Parathyroid adenoma (tissue), 2 donors: ENCODE results near the gene SPDYE6.
A peak's percentile ranks its signal among the peaks of the same experiment; 100 is the strongest.
"Not testable (repeated sequence)": the region's sequence is repeated elsewhere in the genome, so short reads cannot be mapped to it uniquely, and the experiment has no call there.

ENCODE experiments used
- H2AFZ ChIP-seq: fragments of 300-600 bp; sonication (generic); one replicate; pipeline ENCODE4 v1.7.0; 2017; ENCODE audit warnings: antibody characterized with exemption, mild to moderate bottlenecking
- H3K27ac ChIP-seq: fragments of 300-600 bp; sonication (generic); one replicate; pipeline ENCODE4 v1.7.0; 2017
- H3K27me3 ChIP-seq: fragments of 300-600 bp; sonication (generic); one replicate; pipeline ENCODE4 v1.7.0; 2017; ENCODE audit warnings: low read length; ENCODE audit not compliant: control insufficient read depth, insufficient read depth
- H3K36me3 ChIP-seq: fragments of 300-600 bp; sonication (generic); one replicate; pipeline ENCODE4 v1.7.0; 2017; ENCODE audit warnings: low read length; ENCODE audit not compliant: control insufficient read depth, insufficient read depth
- H3K4me1 ChIP-seq: fragments of 300-600 bp; sonication (generic); one replicate; pipeline ENCODE4 v1.7.0; 2017; ENCODE audit warnings: control low read depth
- H3K4me2 ChIP-seq: fragments of 300-600 bp; sonication (generic); one replicate; pipeline ENCODE4 v1.7.0; 2017; ENCODE audit warnings: low read length
- H3K4me3 ChIP-seq: fragments of 300-600 bp; sonication (generic); one replicate; pipeline ENCODE4 v1.7.0; 2017; ENCODE audit warnings: low read depth, low read length
- H3K79me2 ChIP-seq: fragments of 300-600 bp; sonication (generic); one replicate; pipeline ENCODE4 v1.7.0; 2017; ENCODE audit warnings: control low read depth
- H3K9ac ChIP-seq: fragments of 300-600 bp; sonication (generic); one replicate; pipeline ENCODE4 v1.7.0; 2017; ENCODE audit warnings: mild to moderate bottlenecking
- H3K9me3 ChIP-seq: fragments of 300-600 bp; sonication (generic); one replicate; pipeline ENCODE4 v1.7.0; 2017; ENCODE audit warnings: low read length; ENCODE audit not compliant: control insufficient read depth
- TF ChIP-seq, protein P1 (sequence below): fragments of 300-600 bp; sonication (generic); IDR thresholded peaks from one replicate; pipeline ENCODE4 v1.7.0; 2017; ENCODE audit warnings: antibody characterized with exemption, mild to moderate bottlenecking
- donor health status: primary hyperparathyroidism.

SPDYE6 gene

DNA sequence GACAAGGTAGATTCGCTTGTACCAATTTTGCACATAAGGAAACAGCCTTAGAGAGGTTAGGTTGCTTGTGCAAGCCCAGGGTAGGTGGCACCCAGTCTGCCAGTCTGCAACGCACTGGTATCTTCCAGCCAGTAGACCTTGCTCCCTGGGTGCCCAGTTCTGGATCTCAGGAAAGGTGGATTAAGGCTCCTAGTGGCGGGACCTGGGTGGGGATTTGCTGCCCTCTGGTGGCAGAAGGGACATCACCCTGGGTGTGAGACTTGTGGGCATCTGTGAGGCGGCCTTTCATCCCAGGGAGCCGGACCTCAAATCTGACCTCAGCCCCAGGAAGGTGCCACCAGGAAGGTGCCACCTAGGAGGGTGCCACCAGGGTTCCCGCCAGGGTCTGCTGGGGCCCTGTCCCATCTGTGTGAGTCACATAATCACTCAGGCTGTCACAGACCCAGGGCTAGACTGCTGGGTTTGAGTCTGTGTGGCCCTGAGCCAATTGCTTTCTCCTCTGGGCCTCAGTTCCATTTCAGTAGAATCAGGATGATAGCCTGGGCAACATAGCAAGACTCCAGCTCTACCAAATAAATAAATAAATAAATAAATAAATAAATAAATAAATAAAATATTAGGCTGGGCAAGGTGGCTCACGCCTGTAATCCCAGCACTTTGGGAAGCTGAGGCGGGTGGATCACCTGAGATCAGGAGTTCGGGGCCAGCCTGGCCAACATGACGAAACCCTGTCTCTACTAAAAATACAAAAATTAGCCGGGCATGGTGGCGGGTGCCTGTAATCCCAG lies 34.6 kb upstream of the SPDYE6 start:
- no peaks in the 10 kb centered on the region for H3K36me3 ChIP-seq
- no peaks in the 10 kb centered on the region for H3K9me3 ChIP-seq
- H3K27ac ChIP-seq: no peak overlapping the region
- no peaks in the 10 kb centered on the region for H3K79me2 ChIP-seq
- no peak overlapping the region for H2AFZ ChIP-seq
- H3K4me3 ChIP-seq: no peak overlapping the region
- no peak overlapping the region for H3K9ac ChIP-seq
- H3K27me3 ChIP-seq: no peaks in the 10 kb centered on the region
- H3K4me1 ChIP-seq: peaks cover 3% of the 10 kb centered on the region
- TF ChIP-seq, protein P1, sequence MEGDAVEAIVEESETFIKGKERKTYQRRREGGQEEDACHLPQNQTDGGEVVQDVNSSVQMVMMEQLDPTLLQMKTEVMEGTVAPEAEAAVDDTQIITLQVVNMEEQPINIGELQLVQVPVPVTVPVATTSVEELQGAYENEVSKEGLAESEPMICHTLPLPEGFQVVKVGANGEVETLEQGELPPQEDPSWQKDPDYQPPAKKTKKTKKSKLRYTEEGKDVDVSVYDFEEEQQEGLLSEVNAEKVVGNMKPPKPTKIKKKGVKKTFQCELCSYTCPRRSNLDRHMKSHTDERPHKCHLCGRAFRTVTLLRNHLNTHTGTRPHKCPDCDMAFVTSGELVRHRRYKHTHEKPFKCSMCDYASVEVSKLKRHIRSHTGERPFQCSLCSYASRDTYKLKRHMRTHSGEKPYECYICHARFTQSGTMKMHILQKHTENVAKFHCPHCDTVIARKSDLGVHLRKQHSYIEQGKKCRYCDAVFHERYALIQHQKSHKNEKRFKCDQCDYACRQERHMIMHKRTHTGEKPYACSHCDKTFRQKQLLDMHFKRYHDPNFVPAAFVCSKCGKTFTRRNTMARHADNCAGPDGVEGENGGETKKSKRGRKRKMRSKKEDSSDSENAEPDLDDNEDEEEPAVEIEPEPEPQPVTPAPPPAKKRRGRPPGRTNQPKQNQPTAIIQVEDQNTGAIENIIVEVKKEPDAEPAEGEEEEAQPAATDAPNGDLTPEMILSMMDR: peak; percentile 94
- no peak overlapping the region for H3K4me2 ChIP-seq

DNA sequence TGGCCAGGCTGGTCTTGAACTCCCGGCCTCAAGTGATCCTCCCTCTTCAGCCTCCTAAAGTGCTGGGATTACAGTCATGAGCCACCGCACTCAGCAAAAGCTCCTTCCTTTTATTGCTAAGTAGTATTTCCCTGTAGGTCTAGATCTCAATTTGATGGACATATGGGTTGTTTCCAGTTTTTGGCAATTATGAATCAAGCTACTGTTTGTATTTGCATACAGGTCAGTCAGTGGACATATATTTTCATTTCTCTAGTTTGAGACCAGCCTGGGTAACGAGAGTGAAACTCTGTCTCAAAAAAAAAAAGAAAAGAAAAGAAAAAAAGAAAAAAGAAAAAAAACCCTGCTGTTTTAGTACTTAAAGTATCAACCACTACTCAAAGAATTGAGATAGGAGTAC lies 33.6 kb upstream of the SPDYE6 start:
- TF ChIP-seq, protein P1: no peak
- Histone ChIP-seq H3K27me3 (no peaks in the 10 kb centered on the region), H3K4me3 (no peak overlapping the region), H2AFZ (no peak overlapping the region), H3K36me3 (no peaks in the 10 kb centered on the region), H3K4me1 (no peaks in the 10 kb centered on the region), H3K9ac (no peak overlapping the region), H3K9me3 (no peaks in the 10 kb centered on the region), H3K27ac (no peak overlapping the region), H3K4me2 (no peak overlapping the region), H3K79me2 (no peaks in the 10 kb centered on the region)

DNA sequence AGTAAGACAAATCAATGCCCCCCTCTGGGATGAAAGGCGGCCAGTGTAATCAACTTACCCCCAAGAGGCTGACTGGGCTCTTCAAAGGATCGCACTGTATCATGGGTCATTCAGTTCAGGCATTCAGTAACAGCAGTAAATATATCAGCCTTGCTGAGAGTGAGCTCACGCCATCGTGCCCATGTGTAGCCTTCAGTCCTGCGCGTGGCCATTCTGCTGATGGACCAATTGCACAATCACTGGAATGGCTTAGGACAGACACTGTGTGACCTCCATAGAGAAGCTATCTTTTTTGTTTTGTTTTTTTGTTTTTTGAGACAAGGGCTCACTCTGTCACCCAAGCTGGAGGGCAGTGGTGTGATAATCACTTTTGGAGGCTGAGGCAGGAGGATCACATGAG lies 30.8 kb upstream of the SPDYE6 start:
- TF ChIP-seq, protein P1: no peak
- no peaks in the 10 kb centered on the region for H3K9me3 ChIP-seq
- no peak overlapping the region for H3K9ac ChIP-seq
- H3K27ac ChIP-seq: no peak overlapping the region
- H2AFZ ChIP-seq: no peak overlapping the region
- no peaks in the 10 kb centered on the region for H3K27me3 ChIP-seq
- H3K79me2 ChIP-seq: no peaks in the 10 kb centered on the region
- H3K4me2 ChIP-seq: no peak overlapping the region
- H3K36me3 ChIP-seq: no peaks in the 10 kb centered on the region
- no peaks in the 10 kb centered on the region for H3K4me1 ChIP-seq
- no peak overlapping the region for H3K4me3 ChIP-seq

DNA sequence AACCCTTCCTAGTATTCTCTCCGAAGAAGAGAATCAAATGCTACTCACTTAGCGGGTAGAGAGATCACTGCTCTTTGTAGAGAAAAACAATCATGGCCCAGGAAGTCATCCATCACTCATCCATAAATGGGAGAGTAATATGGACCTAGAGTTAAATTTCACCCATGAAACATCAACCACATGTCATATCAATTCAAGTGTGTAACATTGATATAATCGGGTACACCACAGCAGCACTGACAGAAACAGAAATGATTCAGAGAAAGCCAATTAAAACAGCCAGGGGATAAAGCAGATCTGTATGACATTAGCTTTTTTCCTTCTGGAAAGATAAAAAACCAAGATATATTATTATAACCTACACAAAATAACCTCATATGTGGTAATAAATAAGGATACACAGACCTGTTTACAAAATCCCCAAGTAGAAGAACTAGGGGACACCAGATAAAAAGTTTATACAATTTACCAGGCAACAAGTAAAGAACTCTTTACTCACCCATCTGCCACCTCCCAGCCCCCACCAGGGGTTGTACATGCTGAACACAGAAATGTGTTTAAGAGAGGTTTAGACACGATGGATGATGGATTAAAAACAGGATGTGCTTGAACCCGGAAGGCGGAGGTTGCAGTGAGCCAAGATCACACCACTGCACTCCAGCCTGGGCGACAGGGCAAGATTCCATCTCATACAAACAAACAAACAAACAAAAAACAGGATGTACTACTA lies 25.6 kb upstream of the SPDYE6 start:
- not testable (repeated sequence) for H3K4me1 ChIP-seq, H3K4me2 ChIP-seq, H3K27me3 ChIP-seq, H3K9me3 ChIP-seq, H3K79me2 ChIP-seq, H3K9ac ChIP-seq, H3K36me3 ChIP-seq, H2AFZ ChIP-seq, H3K27ac ChIP-seq, H3K4me3 ChIP-seq

DNA sequence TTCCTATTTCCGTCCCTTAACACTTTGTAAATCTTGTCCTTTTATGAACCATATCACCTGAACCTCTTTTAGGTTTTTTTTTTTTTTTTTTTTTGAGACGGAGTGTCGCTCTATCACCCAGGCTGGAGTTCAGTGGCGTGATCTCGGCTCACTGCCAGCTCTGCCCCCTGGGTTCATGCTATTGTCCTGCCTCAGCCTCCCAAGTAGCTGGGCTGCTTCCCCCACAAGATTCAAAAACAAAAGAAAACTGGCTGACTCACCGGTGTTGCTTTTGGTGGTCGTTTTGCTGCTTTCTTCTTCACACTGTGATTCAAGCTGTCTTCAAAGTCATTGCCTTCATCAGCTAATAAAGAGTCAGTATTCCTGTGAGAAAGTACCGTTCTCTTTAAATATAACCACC lies 24.6 kb upstream of the SPDYE6 start:
- H3K79me2 ChIP-seq, H3K4me3 ChIP-seq, H3K4me2 ChIP-seq, H3K27ac ChIP-seq, H3K9me3 ChIP-seq, H2AFZ ChIP-seq, H3K4me1 ChIP-seq, H3K27me3 ChIP-seq, H3K9ac ChIP-seq, H3K36me3 ChIP-seq: not testable (repeated sequence)
